RWPE1 (cell line): ENCODE results near the gene GASK1A.

ENCODE experiments used
- CTCF ChIA-PET: fragments of 350-600 bp; sonication (Branson Sonifier 250); formaldehyde crosslinking; extraction: SDS; loops from one replicate; lab custom pipeline; 2021; lab: Yijun Ruan, JAX
- POLR2A ChIA-PET: fragments of 400-600 bp; formaldehyde crosslinking; extraction: SDS; loops from one replicate; lab custom pipeline; 2020; ENCODE audit warnings: antibody characterized with exemption; ENCODE audit not compliant: low non-redundant PET; lab: Yijun Ruan, JAX
- DNase-seq: peaks from one replicate; pipeline ENCODE4 v3.0.0; 2012; ENCODE audit warnings: low spot score
- H3K27ac ChIP-seq: fragments of 450-650 bp; 2 replicates; pipeline ENCODE4 v1.5.1; 2017
- TF ChIP-seq, protein P1 (sequence below): fragments of 450-650 bp; conservative IDR thresholded peaks from 2 replicates; pipeline ENCODE4 v1.5.1; 2017; ENCODE audit warnings: low read depth, mild to moderate bottlenecking

Gene GASK1A

GRCh38 chr3:43096761-43097160 lies 117.7 kb downstream of the GASK1A start:
- CTCF ChIA-PET = no interaction called here

DNA sequence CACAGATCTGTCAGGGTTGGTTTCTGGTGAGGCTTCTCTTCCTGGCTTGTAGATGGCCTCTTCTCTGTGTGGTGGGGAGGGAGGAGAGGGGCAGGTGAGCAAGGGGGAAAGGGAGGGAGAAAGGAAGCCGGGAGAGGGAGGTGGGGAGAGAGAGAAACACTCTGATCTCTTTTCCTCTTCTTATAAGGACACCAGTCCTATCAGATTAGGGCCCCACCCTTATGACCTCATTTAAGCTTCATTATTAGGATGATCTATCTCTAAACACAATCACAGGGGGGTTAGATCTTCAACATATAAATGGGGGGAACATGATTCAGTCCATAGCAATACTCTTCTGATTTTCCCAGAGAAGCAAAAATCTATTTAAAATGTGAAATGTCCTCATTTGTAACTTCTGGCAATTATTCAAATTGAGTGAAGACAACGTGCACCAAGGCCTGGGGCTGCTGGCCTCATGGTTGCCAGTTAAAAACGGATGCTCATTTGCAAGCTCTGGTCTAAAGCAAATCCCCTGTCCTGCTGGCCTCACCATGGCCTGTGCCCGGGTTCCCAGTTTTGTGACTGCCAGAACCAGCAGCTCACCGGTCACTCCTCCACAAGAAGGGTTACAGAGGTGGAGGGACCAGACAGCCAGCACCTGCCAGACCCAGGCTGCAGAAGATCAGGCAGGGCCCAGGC lies 118.4 kb downstream of the GASK1A start:
- ChIA-PET CTCF (no interaction called here), POLR2A (no interaction called here)
- H3K27ac ChIP-seq = no peak overlapping the region
- TF ChIP-seq, protein P1, sequence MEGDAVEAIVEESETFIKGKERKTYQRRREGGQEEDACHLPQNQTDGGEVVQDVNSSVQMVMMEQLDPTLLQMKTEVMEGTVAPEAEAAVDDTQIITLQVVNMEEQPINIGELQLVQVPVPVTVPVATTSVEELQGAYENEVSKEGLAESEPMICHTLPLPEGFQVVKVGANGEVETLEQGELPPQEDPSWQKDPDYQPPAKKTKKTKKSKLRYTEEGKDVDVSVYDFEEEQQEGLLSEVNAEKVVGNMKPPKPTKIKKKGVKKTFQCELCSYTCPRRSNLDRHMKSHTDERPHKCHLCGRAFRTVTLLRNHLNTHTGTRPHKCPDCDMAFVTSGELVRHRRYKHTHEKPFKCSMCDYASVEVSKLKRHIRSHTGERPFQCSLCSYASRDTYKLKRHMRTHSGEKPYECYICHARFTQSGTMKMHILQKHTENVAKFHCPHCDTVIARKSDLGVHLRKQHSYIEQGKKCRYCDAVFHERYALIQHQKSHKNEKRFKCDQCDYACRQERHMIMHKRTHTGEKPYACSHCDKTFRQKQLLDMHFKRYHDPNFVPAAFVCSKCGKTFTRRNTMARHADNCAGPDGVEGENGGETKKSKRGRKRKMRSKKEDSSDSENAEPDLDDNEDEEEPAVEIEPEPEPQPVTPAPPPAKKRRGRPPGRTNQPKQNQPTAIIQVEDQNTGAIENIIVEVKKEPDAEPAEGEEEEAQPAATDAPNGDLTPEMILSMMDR = no peak
- no peak for DNase-seq

More at GRCh38 chr3:43096761-43097160, 117.7 kb downstream of the GASK1A start:
- no peak overlapping the region for H3K27ac ChIP-seq
- POLR2A ChIA-PET = no interaction called here
- DNase-seq = no peak
- TF ChIP-seq, protein P1 = no peak

- CTCF ChIA-PET = no interaction called here
- DNase-seq = no peak
- H3K27ac ChIP-seq = no peak overlapping the region
- POLR2A ChIA-PET = no interaction called here
- TF ChIP-seq, protein P1 = no peak
Measured at GRCh38 chr3:43098761-43099160, 119.7 kb downstream of the GASK1A start.

DNA sequence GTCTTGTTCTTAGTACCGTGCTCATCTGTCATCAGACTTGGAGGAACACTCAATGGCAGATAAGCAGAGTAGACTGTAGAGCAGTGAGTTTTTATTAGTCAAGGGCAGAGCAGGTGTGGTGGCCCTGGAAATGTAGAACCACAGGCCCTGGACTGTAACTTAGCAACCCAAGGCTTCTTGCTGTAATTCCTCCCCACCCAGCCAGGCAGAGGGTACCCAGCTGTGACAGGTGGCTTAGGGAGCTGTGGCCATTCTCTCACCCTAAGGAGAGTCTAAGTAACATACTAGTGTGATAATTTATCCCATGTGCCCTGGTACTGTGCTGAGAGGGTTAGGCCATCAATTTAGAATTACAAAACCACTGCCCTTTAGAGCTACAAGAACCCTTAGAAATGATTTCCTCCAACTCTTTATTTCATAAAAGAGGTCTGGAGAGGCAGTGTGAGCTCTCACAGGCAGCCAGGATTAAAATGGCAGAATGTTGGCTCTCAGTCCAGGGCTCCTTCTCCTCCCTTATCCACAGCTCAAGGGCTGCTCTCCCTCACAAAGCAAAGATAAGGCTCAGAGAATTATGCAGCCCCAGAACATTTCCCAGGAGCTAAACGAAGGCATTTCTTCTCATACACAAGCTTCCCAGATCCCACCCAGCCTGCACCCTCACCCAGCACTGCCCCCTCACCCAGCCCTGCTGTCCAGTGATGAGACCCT lies 123.8 kb downstream of the GASK1A start:
- ChIA-PET CTCF (no interaction called here), POLR2A (no interaction called here)
- no peak overlapping the region for H3K27ac ChIP-seq
- DNase-seq = no peak
- TF ChIP-seq, protein P1 = no peak

DNA sequence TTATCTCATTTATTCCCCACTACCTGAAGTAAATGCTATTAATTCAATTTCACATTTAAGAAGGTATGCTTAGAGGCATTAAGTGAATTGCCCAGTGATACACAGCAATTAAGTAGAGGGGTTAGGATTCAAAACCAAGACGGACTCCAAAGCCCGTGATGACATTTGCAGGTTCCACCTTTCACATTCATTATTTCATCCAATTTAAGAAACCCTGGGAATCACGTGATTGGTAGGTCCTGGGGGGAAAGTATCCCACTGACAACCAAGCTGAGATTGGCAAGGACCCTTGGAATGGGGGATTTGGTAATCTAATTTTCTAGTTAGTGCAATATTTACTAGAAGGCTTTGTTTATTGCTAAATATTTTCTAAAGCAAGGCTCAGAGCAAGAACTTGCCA lies 124.9 kb downstream of the GASK1A start:
- ChIA-PET CTCF (no interaction called here), POLR2A (no interaction called here)
- no peak for DNase-seq
- TF ChIP-seq, protein P1 = no peak
- H3K27ac ChIP-seq = no peak overlapping the region

- TF ChIP-seq, protein P1 = no peak
- ChIA-PET CTCF (no interaction called here), POLR2A (no interaction called here)
- DNase-seq = no peak
- peak overlapping the region; percentile 40; the same call in 1 of the 2 replicates for H3K27ac ChIP-seq
Measured at GRCh38 chr3:43104660-43105595, 125.8 kb downstream of the GASK1A start.
